ENCODE measurements around the gene AMFR.
"Not testable (repeated sequence)": the region's sequence is repeated elsewhere in the genome, so short reads cannot be mapped to it uniquely, and the experiment has no call there.

DNA sequence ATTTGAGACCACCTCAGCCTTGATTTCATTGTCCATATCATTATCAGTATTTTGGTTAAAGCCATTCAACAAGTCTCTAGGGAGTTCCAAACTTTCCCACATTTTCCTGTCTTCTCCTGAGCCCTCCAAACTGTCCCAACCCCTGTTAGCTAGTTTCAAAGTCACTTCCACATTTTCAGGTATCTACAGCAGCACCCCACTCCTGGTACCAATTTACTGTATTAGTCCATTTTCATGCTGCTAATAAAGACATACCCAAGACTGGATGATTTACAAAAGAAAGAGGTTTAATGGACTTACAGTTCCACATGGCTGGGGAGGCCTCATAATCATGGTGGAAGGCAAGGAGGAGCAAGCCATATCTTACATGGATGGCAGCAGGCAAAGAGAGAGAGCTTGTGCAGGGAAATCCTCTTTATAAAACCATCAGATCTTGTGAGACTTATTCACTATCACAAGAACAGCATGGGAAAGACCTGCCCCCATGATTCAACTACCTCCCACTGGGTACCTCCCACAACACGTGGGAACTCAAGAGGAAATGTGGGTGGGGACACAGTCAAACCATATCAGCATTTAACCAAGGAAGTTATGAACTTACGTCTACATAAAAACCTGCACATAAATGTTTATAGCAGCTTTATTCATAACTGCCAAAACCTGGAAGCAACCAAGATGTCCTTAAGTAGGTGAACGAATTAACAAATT is 44.4 kb downstream of the AMFR start:
- TF ChIP-seq POLR2A (IDR thresholded peaks at IDR 0.05), result not testable (repeated sequence)
- TF ChIP-seq, protein P1, sequence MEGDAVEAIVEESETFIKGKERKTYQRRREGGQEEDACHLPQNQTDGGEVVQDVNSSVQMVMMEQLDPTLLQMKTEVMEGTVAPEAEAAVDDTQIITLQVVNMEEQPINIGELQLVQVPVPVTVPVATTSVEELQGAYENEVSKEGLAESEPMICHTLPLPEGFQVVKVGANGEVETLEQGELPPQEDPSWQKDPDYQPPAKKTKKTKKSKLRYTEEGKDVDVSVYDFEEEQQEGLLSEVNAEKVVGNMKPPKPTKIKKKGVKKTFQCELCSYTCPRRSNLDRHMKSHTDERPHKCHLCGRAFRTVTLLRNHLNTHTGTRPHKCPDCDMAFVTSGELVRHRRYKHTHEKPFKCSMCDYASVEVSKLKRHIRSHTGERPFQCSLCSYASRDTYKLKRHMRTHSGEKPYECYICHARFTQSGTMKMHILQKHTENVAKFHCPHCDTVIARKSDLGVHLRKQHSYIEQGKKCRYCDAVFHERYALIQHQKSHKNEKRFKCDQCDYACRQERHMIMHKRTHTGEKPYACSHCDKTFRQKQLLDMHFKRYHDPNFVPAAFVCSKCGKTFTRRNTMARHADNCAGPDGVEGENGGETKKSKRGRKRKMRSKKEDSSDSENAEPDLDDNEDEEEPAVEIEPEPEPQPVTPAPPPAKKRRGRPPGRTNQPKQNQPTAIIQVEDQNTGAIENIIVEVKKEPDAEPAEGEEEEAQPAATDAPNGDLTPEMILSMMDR (IDR thresholded peaks at IDR 0.05 in 8 of 11, conservative IDR thresholded peaks at IDR 0.05 in 3 of 11), result not testable (repeated sequence)

All from spleen (tissue), 7 donors.